Esophagus muscularis mucosa (tissue), 4 donors: Measurements from ENCODE around the gene LIX1.

Source experiments
- CTCF ChIP-seq, 3 experiments: fragments of 200-600 bp in 2 of 3; fragments of 450-650 bp in 1 of 3; sonication (generic) in 2 of 3; IDR thresholded peaks; one replicate each; pipeline ENCODE4 v1.5.1; 2017 to 2019; ENCODE audit warnings: antibody characterized with exemption in 3 of 3, mild to moderate bottlenecking in 2 of 3, moderate library complexity in 1 of 3
- EP300 ChIP-seq: sonication (generic); formaldehyde crosslinking; IDR thresholded peaks from one replicate; pipeline ENCODE4 v1.6.1; 2017; ENCODE audit warnings: antibody characterized with exemption
- POLR2A ChIP-seq: fragments of 450-650 bp; IDR thresholded peaks from one replicate; pipeline ENCODE4 v1.6.1; 2017; ENCODE audit warnings: antibody characterized with exemption, moderate library complexity, mild to moderate bottlenecking, low read depth
- POLR2AphosphoS5 ChIP-seq, 2 donors: sonication (generic); formaldehyde crosslinking; IDR thresholded peaks; one replicate each; pipeline ENCODE4 v1.6.1; 2017; ENCODE audit warnings: antibody characterized with exemption in 2 of 2

GRCh38 chr5:97095318-97095732, 47.1 kb downstream of the LIX1 start:
- TF ChIP-seq CTCF (IDR thresholded peaks at IDR 0.05), result no peak
- TF ChIP-seq POLR2A, result no peak
- TF ChIP-seq POLR2AphosphoS5 (IDR thresholded peaks at IDR 0.05), result no peak
- no peak for TF ChIP-seq EP300
